Thyroid gland (tissue), 4 donors: ENCODE measurements around the gene BPIFB4.

Source experiments
- CTCF ChIP-seq, 6 experiments: fragments of 200-600 bp in 3 of 6; fragments of 450-650 bp in 3 of 6; sonication (generic) in 3 of 6; IDR thresholded peaks; one replicate each; pipeline ENCODE4 v1.5.1; 2016 to 2019; ENCODE audit warnings: antibody characterized with exemption in 6 of 6, mild to moderate bottlenecking in 2 of 6, inconsistent platforms in 1 of 6, moderate library complexity in 1 of 6
- POLR2A ChIP-seq, 2 donors: fragments of 450-650 bp; IDR thresholded peaks; one replicate each; pipeline ENCODE4 v1.6.1; 2017; ENCODE audit warnings: antibody characterized with exemption in 2 of 2, mild to moderate bottlenecking in 2 of 2, moderate library complexity in 1 of 2

- TF ChIP-seq CTCF (IDR thresholded peaks at IDR 0.05): no peak
- TF ChIP-seq POLR2A (IDR thresholded peaks at IDR 0.05): no peak
Observed at GRCh38 chr20:33086052-33086722, 6.7 kb downstream of the BPIFB4 start.
